ENCODE measurements around the gene ZNF205. TPM values are rescaled to one million over a fixed set of nuclear protein-coding genes. Genes with fewer than 3 reads are reported as not detected.
"Not testable (repeated sequence)": the region's sequence is repeated elsewhere in the genome, so short reads cannot be mapped to it uniquely, and the experiment has no call there.

ZNF205 gene
- total RNA-seq, 1 donor from 2014 or later = 6.1 TPM

- no peak for DNase-seq
Observed at GRCh38 chr16:3131755-3132377, 19.5 kb downstream of the ZNF205 start.

GRCh38 chr16:3133844-3134243, 21.5 kb downstream of the ZNF205 start:
- no peak for DNase-seq

DNA sequence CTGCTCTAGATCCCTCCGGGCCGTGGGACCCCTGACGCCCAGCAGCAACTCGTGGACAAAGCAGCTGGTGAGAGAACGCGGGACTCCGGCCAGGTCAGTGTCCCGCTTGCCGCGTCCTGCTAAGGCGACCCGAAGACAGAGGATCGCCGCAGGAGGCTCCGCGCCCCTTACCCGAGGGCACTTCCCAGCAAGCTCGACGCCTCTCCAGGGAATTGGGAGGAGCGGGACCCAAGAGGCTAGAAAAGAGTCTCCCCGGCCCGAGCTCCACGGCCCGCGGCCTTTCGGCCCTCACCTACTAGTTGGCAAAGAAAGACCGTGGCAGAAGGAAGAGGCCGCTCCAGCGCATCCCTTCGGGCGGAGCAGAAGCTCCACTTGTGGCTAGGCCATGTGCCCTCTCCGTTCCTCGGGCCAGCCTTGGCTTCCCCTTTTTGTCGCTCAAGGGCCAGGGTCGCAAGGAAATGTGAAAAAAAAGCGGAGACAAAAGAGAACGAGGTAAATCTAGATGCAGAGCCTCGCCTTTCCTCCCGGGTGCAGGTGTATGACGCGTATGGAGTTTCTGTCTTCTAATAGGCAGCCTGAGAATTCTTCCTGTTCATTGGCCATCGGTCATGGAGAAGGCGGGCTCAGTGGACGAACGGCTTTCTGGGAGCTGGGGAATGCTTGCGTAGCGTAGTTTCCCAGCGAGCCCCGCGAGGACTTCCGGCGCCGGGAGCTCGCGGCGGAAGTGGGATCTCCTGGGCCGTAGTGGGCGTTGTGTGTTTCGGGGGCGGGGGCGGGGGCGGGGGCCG, 22.1 kb downstream of the ZNF205 start, which contains the start of gene ZNF213:
Gene ZNF213, plus strand, starts transcription at position 692 of the 788 bp plus-strand sequence. CDS start 2,252 bp downstream, outside the sequence.
- DNase-seq = peak; percentile 97

GRCh38 chr16:3135126-3135715, 22.8 kb downstream of the ZNF205 start:
- DNase-seq = peak; percentile 50

GRCh38 chr16:3137267-3137666, 24.9 kb downstream of the ZNF205 start:
- no peak for DNase-seq

DNA sequence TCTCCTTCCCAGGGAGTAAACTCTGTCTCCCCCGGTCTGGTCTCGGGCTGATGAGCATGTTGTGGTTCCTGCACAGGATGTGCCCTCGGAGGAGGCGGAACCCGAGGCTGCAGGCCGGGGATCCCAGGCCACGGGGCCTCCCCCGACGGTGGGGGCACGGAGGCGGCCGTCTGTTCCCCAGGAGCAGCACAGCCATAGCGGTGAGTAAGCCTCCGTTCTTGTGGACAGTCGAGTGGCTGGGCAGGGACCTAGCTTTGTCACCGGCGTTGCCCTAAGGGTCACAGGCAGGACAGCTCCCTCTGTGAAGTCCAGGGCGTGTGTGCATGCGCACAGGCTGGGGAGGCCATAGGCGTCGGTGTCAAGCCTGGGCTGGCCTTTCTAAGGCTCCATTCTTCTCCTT, 26.0 kb downstream of the ZNF205 start:
- DNase-seq = no peak

- no peak for DNase-seq
Observed at GRCh38 chr16:3138823-3139426, 26.5 kb downstream of the ZNF205 start.

GRCh38 chr16:3139561-3139960, 27.2 kb downstream of the ZNF205 start:
- DNase-seq = not testable (repeated sequence)

DNA sequence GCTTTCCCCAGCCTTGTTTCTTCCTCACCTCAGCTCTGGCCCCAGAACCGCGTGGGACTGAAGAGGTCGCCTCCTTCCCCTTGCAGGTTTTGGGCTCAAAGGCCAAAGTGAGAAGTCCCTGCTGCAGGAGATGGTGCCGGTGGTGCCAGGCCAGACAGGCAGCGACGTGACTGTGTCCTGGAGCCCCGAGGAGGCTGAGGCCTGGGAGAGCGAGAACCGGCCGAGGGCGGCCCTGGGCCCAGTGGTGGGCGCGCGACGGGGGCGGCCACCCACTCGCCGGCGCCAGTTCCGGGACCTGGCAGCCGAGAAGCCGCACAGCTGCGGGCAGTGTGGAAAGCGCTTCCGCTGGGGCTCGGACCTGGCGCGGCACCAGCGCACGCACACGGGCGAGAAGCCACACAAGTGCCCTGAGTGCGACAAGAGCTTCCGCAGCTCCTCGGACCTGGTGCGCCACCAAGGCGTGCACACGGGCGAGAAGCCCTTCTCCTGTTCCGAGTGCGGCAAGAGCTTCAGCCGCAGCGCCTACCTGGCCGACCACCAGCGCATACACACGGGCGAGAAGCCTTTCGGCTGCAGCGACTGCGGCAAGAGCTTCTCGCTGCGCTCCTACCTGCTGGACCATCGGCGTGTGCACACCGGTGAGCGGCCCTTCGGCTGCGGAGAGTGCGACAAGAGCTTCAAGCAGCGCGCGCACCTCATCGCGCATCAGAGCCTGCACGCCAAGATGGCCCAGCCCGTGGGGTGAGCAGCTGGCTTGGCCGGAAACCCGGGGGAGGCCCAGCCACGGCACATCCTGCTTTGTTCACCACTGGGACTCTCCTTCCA, 28.4 kb downstream of the ZNF205 start:
- no peak for DNase-seq

GRCh38 chr16:3141781-3142311, 29.5 kb downstream of the ZNF205 start:
- no peak for DNase-seq

DNA sequence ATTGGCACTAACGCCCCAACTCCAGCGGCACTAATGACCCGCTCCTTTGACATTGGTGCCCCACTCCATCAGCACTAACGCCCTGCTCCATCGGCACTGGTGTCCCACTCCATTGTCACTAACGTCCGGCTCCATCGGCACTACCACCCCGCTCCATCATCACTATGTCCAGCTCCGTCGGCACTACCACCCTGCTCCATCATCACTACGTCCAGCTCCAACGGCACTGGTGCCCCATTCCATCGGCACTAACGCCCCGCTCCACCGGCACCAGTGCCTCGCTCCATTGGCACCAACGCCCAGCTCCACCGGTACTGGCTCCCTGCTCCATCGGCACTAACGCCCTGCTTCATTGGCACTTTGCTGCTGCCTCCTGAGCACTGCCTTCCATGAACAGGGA, 29.9 kb downstream of the ZNF205 start:
- DNase-seq = no peak

DNA sequence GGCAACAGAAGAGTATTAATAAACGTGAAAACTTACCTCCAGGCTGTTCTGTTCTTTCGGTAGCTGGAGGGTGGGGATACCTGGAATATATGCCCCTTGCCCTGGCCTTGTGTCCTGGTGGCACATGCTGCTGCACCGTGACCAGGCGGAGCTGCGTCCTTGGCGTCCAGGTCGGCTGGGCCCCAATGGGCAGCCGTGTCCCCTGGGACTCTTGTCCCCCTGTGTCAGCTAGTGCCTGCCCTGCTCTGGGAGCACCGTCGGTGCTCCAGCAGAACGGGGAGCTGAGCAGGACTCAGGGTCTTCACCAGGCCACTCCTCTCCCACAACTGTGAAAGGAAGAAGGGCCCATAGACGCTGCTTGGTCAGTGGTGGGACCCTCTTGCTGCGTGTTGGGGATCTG, 30.4 kb downstream of the ZNF205 start:
- DNase-seq = no peak

DNA sequence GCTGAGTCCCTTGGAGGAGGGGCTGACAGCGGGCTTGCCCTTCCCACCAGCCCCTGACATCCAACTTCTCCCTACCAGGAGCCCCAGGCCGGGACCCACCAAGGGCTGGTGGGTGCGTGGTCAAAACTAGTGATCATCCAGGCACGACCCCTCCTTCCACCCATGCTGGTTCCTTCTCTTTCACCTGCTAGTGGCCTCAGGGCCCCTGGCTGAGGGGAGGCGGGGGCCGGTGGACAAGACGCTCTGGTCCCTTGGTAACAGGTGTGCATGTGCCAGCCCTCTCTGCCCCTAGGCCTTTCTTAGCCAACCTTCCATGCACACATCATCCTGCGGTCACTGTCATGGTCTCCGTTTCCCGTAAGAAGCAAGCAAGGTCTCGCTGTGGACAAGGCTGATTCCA, 30.8 kb downstream of the ZNF205 start:
- DNase-seq = no peak

GRCh38 chr16:3143598-3144320, 31.4 kb downstream of the ZNF205 start:
- no peak for DNase-seq

GRCh38 chr16:3144321-3144983, 32.1 kb downstream of the ZNF205 start:
- DNase-seq = no peak

- DNase-seq = no peak
Observed at GRCh38 chr16:3145151-3145550, 32.8 kb downstream of the ZNF205 start.

- no peak for DNase-seq
Observed at GRCh38 chr16:3145660-3146059, 33.3 kb downstream of the ZNF205 start.

- no peak for DNase-seq
Observed at GRCh38 chr16:3147046-3147756, 34.8 kb downstream of the ZNF205 start.

DNA sequence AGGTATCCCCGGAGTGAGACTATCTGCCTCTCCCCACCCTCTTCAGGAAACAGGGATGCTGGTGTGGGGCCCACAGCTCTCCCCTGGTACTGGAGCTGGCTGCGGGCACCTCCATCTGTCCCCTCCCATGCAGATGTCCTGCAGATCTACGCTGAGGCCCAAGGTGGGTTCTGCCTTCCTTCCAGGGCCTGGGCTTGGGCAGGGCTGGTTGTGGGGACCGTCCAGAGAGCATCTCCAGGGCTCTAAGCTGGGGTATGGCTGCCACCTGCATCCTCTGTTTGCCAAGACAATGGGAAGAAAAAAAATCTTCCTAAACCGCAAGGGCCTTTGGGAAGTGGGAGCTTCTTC, 35.3 kb downstream of the ZNF205 start:
- no peak for DNase-seq
